Islet precursor cell (in vitro differentiated cells): ENCODE data around the gene PCDH19.

Experiments
- DNase-seq: peaks from one replicate; pipeline ENCODE4 v3.0.0-alpha.2; 2018

Gene PCDH19

DNA sequence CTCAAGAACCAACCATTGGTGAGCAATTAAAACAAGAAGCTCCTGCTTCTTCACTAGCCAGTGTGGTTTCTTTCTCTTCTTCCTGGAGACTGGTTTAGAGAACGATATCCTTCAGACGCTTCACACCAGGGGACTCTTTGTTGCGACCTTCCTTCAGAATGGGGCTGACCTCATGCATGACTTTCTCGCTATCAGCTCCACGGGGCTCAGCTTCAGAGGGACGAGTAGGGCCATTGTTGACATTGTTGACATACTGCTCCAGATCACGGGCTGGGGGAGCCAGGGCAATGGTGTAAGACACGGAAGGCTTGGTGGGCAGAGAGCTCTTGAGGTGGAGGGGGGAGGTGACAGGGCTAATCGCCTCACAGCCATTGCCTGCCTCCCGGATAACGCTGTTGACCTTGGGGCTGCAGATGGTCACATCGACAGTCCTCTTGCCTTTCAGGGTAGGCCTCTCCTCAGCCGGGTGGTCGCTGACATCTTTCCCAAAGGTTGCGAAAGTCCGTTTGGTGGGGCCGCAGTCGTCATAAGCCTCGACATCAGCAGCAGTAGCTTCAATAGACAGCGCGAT lies 113.8 kb downstream of the PCDH19 start:
- no peak for DNase-seq

DNA sequence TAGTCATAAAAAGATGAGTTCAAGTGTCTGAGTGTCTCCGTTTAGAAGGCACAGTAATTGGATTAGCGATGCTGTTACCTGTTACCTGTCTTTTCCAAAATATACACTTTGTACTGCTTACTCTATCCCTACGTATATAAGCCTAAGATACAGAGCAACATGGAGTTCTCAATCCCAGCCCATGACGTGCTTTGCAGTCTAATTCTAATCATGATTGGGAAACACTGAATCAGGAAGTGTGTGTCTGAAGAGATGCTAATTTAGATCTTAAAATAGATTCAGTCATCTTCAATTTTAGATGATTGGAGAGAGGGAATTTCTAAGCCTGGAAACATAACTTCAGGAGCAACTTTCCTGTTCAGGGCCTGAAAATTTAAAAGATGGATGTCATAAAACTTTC lies 115.1 kb downstream of the PCDH19 start:
- no peak for DNase-seq

DNA sequence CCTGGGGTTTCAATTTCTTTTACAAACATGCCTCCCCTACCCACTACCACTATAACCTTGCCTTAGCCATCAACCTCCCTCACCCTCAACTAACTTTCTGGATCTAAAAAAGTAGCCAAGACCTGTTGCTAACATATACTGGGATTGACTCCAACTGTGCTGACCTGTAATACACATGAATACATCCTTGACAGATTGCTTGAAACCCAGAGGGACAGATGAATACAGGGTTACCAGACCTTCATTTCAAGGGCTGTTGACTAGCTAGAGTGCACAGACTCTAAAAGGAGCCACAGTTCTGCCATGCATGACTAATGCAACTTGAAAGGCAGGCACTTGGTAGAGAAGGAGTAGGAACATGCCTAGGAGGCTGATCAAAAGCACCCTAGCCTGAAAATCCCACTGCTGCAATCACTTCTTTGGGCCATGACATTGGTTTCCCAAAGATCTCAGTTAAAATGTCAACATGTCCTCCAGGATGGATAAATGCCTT lies 121.0 kb downstream of the PCDH19 start:
- no peak for DNase-seq

- no peak for DNase-seq
Measured at GRCh38 chrX:100277231-100277630, 132.8 kb downstream of the PCDH19 start.

- no peak for DNase-seq
Measured at GRCh38 chrX:100274916-100275315, 135.2 kb downstream of the PCDH19 start.

DNA sequence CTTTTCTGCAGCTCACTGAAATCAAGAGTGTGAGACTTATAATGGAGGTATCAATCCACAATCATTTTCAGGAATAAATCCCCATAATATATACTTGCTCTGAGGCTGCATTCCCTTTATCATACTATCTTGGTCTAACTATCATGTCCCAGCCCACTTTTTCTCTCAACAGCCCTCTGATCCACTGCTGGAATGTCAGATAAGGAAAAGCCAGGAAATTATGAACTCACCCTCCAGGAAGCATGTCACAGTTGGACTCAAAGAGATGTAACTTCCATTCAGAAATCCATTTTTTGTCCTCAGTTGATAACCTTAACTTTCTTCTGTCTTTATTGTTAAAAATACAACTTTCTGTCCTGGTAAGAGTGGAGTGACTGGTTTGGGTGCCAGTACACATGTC lies 144.9 kb downstream of the PCDH19 start:
- DNase-seq = no peak

GRCh38 chrX:100264200-100264599 lies 145.9 kb downstream of the PCDH19 start:
- no peak for DNase-seq

GRCh38 chrX:100263650-100264049 lies 146.4 kb downstream of the PCDH19 start:
- DNase-seq = no peak

DNA sequence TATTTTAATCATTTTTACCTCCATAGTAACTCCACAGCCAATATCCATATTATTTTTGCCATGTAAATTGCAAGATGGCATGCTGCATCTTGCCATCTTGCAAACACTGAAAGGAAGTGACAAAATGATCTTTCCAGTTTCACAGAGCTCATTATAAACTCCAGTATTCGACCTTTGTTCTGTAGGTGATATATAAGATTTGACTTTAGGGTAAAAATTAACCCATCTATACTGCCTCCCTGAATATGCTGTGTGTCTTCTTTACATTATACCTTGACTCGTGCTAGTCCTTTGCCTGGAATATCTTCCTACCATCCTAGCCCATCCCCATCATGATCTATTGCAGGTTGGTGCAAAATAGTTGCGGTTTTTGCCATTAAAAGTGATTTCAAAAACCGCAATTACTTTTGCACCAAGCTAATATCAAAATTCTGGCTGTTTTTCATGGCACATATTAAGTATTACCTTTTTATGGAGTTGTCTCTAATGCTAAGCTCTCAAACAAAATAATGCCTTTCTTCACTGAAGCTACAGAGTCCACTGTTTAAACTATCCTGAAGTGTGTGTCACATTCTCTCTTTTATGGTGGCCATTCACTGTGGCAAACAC lies 161.1 kb downstream of the PCDH19 start:
- no peak for DNase-seq

- no peak for DNase-seq
Measured at GRCh38 chrX:100247826-100248225, 162.2 kb downstream of the PCDH19 start.

- DNase-seq = no peak
Measured at GRCh38 chrX:100244681-100245080, 165.4 kb downstream of the PCDH19 start.
